Measurements from ENCODE around the gene LRFN2.

DNA sequence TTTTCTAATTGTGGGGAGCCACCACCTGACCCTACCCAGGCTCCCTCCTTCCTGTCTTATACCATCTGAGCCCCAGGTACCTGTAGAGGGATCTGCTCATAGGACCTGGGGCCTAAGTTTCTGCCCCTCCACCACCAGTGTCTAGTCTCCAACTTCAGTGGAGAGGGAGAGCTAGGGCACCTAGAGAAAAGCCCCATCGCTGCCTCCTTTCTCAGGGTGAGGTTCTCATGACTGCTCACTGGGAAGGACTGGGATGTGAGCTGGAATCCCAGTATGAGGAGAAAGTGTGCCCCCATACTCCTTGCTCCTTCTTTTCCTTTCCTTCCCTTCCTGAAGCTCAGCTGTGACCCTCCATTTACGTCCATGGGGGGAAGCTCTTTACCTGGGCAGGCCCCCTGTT is 231.6 kb downstream of the LRFN2 start:
- TF ChIP-seq, protein P1, sequence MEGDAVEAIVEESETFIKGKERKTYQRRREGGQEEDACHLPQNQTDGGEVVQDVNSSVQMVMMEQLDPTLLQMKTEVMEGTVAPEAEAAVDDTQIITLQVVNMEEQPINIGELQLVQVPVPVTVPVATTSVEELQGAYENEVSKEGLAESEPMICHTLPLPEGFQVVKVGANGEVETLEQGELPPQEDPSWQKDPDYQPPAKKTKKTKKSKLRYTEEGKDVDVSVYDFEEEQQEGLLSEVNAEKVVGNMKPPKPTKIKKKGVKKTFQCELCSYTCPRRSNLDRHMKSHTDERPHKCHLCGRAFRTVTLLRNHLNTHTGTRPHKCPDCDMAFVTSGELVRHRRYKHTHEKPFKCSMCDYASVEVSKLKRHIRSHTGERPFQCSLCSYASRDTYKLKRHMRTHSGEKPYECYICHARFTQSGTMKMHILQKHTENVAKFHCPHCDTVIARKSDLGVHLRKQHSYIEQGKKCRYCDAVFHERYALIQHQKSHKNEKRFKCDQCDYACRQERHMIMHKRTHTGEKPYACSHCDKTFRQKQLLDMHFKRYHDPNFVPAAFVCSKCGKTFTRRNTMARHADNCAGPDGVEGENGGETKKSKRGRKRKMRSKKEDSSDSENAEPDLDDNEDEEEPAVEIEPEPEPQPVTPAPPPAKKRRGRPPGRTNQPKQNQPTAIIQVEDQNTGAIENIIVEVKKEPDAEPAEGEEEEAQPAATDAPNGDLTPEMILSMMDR (IDR thresholded peaks at IDR 0.05) = no peak
- no peak for TF ChIP-seq POLR2A (IDR thresholded peaks at IDR 0.05)
